Measurements from ENCODE around the gene DPRX.
"Not testable (repeated sequence)": the region's sequence is repeated elsewhere in the genome, so short reads cannot be mapped to it uniquely, and the experiment has no call there.

Gene DPRX

DNA sequence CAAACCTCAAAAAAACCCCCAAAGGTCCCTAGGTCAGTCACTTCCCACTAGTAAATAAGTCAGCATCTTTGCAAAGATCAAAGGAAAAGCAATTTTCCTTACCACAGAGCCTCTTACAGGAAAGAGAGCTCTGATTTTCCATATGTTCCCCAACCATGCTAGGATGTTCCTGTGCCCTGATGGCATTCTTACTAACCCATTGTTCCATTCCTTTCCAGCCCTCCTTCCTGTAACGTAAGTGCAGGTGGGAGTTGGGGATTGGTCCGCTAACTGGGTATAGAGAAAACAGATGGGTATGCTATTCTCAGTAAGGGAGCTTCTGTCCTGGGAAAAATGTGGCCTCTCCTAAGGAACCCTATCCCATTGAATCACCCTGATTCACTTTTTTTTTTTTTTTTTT is 14.3 kb downstream of the DPRX start:
- no peak for DNase-seq (ENCODE audit: low spot score)

DNA sequence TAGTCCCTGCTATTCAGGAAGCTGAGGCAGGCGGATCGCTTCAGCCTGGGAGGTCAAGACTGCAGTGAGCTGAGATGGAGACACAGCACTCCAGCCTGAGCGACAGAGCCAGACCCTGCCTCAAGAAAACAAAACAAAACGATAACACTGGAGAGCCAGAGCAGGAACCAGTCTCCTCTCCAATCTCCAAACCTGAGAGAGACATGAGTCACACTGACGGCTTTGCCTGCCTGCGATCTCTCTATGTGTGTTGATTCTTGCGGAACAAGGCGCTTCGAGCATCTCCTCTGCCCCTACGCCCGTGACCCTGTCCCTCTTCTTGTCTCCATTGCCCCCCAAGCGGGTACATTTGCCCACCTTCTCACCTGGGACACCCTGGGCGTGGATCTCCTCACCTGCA is 15.6 kb downstream of the DPRX start:
- DNase-seq (ENCODE audit: low spot score): no peak

DNA sequence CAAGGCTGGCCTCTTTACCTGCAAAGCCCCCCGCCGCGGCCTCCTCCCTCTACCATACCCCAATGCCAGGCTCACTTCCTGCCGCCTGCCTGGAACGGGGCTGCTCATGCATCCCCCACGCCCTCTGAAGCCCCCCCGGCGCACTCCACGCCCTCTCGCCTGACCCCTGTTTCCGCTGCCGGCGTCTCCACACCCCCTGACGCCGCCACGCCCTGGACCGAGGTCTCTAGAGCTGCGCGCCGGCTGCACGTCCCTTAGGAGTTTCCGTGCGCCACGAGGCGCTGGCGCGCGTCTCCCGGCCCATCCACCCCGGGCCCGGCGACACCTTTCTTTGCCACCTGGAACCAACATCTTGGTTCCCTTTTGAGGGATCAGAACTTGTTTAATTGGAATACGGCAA is 16.0 kb downstream of the DPRX start:
- no peak for DNase-seq (ENCODE audit: low spot score)

GRCh38 chr19:53649746-53650593 is 18.2 kb downstream of the DPRX start:
- no peak for DNase-seq (ENCODE audit: low spot score)

GRCh38 chr19:53652476-53652875 is 20.7 kb downstream of the DPRX start:
- DNase-seq (ENCODE audit: low spot score): no peak

DNA sequence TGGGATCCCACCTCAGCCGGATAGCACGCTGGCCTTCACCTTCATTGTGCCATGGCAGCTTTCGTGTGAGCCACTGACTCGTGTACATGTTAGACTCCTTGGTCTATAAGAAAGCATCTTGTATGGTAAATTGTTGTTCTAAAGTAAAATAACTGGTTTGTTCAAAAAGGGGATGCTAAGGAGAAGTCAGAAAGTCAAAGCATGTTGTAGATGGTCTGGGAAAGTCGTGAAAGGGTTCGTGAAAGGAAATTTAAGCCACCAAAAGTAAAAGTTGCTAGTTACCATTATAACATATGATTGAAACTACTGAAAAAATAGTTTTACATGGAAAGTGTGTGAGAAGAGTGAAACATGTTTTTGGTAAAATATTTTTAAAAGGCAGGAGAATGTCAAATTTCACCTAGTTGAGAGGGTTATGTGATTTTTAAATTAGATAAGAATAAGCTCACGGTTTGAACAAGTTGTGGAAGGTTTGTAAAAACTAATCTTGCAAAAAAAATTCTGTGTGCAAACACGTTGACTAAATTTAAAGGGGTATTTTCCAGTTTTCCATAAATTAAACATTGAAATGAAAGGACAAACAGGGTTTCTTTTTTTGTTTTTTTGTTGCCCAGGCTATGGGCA is 23.4 kb downstream of the DPRX start:
- no peak for DNase-seq (ENCODE audit: low spot score)

- no peak for DNase-seq (ENCODE audit: low spot score)
These were observed 25.5 kb downstream of the DPRX start for GRCh38 chr19:53657330-53657729.

GRCh38 chr19:53657778-53658177 is 26.0 kb downstream of the DPRX start:
- DNase-seq (ENCODE audit: low spot score): no peak

GRCh38 chr19:53659292-53659691 is 27.5 kb downstream of the DPRX start:
- DNase-seq (ENCODE audit: low spot score): no peak

DNA sequence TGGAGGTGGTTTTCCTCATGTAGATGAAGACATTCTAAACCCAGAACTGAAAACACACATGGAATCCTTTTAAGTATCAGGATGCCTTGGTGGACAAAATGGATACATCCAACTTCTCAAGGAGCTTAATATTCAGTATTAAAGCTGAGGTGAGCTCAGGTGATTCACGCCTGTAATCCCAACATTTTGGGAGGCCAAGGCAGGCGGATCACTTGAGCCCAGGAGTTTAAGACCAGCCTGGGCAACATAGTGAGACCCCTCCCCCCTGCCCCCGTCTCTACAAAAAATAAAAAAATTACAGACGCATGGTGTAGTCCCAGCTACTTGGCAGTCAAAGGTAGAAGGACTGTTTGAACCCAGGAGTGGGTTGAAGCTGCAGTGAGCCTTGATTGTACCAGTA is 28.8 kb downstream of the DPRX start:
- DNase-seq (ENCODE audit: low spot score): no peak

DNA sequence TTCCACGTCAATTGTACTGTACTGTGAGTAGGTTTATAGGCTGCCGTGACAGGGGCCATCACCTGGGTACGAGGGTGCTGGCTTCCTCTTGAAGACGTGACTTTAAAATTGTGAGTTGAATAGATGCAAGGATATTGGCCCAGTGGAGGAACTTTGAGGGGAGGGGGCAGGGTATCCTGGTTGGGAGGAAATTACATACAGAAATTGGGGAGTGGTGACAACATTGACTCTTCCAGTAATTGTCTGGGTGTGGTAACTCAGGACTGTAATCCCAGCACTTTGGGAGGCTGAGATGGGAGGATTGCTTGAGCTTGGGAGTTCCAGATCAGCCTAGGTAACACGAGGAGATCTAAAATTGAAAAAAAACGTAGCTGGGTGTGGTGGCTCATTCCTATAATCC is 30.4 kb downstream of the DPRX start:
- no peak for DNase-seq (ENCODE audit: low spot score)

- DNase-seq (ENCODE audit: low spot score): no peak
These were observed 32.4 kb downstream of the DPRX start for GRCh38 chr19:53664152-53664551.

- no peak for DNase-seq (ENCODE audit: low spot score)
These were observed 33.0 kb downstream of the DPRX start for GRCh38 chr19:53664760-53665159.

- DNase-seq (ENCODE audit: low spot score): not testable (repeated sequence)
These were observed 34.5 kb downstream of the DPRX start for GRCh38 chr19:53666331-53666730.

GRCh38 chr19:53668804-53669203 is 37.0 kb downstream of the DPRX start:
- not testable (repeated sequence) for DNase-seq (ENCODE audit: low spot score)

DNA sequence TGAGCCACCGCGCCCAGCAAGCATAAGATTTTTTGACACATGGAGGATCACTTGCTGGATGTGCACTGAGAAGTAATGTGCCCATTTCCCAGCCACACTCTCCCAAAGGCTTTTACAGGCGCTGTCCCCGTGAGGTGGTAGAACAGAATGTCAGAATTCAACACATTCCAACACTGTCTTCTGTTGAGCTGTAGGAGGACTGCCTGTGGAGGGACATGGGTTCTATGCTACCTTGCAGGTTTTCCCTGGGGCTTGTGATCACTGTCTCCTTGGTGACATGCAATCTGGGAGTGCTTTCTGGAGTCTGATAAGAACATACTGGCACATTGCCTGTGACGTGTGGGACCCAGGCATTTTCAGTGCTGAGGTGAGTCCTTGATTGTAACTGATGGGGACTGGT is 38.5 kb downstream of the DPRX start:
- DNase-seq (ENCODE audit: low spot score): no peak

DNA sequence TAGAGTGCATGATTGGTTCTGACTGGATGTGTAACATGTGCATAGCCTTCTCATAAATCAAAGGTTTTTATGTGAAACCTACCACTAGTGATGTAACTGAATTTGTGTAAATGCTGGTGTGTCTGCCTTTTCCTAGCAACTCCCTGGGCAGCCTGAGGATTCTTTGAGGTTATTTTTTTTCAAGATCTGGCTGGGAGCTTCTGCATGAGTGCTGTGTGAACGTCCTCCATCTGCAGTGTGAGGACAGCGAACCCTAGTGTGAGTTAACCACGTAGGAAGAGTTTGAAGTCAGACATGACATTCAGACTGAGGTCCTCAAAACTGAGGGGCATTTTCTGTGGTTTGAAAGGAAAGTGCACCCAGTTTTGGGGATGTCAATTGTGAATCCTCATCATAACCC is 39.9 kb downstream of the DPRX start:
- DNase-seq (ENCODE audit: low spot score): no peak
